ENCODE measurements around the gene ERICH4. TPM values are rescaled to one million over a fixed set of nuclear protein-coding genes. Genes with fewer than 3 reads are reported as not detected.

The ERICH4 gene
- total and polyA plus RNA-seq, 2 donors (not counting 3 experiments of a cell fraction or from before 2014, with no cell fraction given): not detected

- dilution Hi-C loops (cut with MboI; ENCODE audit: extremely low pct_ligation_motif_present, low sequenced_read_pairs) (no loop called here), intact Hi-C loops (cut with micrococcal nuclease) (no loop called here)
- H3K4me3 ChIP-seq (replicated peaks in 1 of 3; ENCODE audit: insufficient read depth in 1 of 3, low read depth in 1 of 3, low read length in 3 of 3): no peak overlapping the region
- ChIA-PET POLR2A (interaction anchor here (1.5 to 2.6 kb wide), 3 partner anchors 23 to 51 kb away, joined by 3 to 38 read pairs (median 24); no protein-coding TSS in a partner anchor), CTCF (interaction anchor here (0.8 to 4.8 kb wide), 8 partner anchors 17 to 83 kb away, joined by 3 to 42 read pairs (median 10); no protein-coding TSS in a partner anchor)
- H3K9me1 ChIP-seq (replicated peaks; ENCODE audit: control insufficient read depth, extremely low read depth, insufficient read depth, low read length): no peaks in the 10 kb centered on the region
- FAIRE-seq: no peak
- peak overlapping the region; percentile 99 for H3K9ac ChIP-seq (replicated peaks; ENCODE audit: extremely low read depth, insufficient read depth, low read length)
- H3K79me2 ChIP-seq (ENCODE audit: control insufficient read depth, insufficient read depth, low read length): peaks cover 26% of the 10 kb centered on the region
- peak; percentile 68 for DNase-seq (ENCODE audit: low read depth, low spot score)
- H3K36me3 ChIP-seq (ENCODE audit: control insufficient read depth in 2 of 2, extremely low read depth in 1 of 2, insufficient read depth in 2 of 2, low read length in 2 of 2): no peaks in the 10 kb centered on the region
- peaks cover 3 to 4% of the 10 kb centered on the region in 2 experiments for H3K27me3 ChIP-seq (ENCODE audit: control insufficient read depth in 2 of 2, insufficient read depth in 2 of 2, low read length in 2 of 2)
- H3K4me2 ChIP-seq (ENCODE audit: insufficient read depth, low read length): peak overlapping the region; percentile 98
- H3K9me3 ChIP-seq (replicated peaks; ENCODE audit: control insufficient read depth, insufficient read depth, low read length): no peaks in the 10 kb centered on the region
- H4K20me1 ChIP-seq (replicated peaks; ENCODE audit: control insufficient read depth, extremely low read depth, insufficient read depth, low read length): no peaks in the 10 kb centered on the region
- BruUV-seq (replicated peaks): TSS peak; percentile 93
- peak overlapping the region; percentile 97 for H3K27ac ChIP-seq (ENCODE audit: insufficient read depth, low read depth, low read length)
- H3K4me1 ChIP-seq (ENCODE audit: control insufficient read depth, extremely low read depth, insufficient read depth, low read length): peaks cover 37% of the 10 kb centered on the region
- no peak for TF ChIP-seq MYC (IDR thresholded peaks at IDR 0.05; ENCODE audit: low read depth, low read length)
- no peak for TF ChIP-seq MAX (IDR thresholded peaks at IDR 0.05; ENCODE audit: insufficient read depth, insufficient read length)
- no peak for TF ChIP-seq GATA2 (IDR thresholded peaks at IDR 0.05; ENCODE audit: insufficient read depth, insufficient read length, low read depth, low read length)
- no peak for TF ChIP-seq POLR2A (IDR thresholded peaks at IDR 0.05; ENCODE audit: low read depth, low read length)
- no peak for TF ChIP-seq CTCF (IDR thresholded peaks at IDR 0.05; ENCODE audit: extremely low read depth in 1 of 2, insufficient read depth in 1 of 2, low read depth in 1 of 2, low read length in 2 of 2)
- no peak for TF ChIP-seq JUN (IDR thresholded peaks at IDR 0.05; ENCODE audit: borderline replicate concordance, insufficient read depth, insufficient read length, low read depth)
- TF ChIP-seq POLR2AphosphoS5 (IDR thresholded peaks at IDR 0.05; ENCODE audit: insufficient read depth, low read depth, low read length): no peak
- TF ChIP-seq EZH2 (IDR thresholded peaks at IDR 0.05; ENCODE audit: borderline replicate concordance, low read depth, low read length, severe bottlenecking): no peak
- TF ChIP-seq FOS (IDR thresholded peaks at IDR 0.05; ENCODE audit: borderline replicate concordance, insufficient read depth, low read length): no peak
- H2AFZ ChIP-seq (ENCODE audit: low read depth, low read length): peak overlapping the region; percentile 53
Observed at GRCh38 chr19:41480336-41480735, 37.4 kb downstream of the ERICH4 start.
